Hepatocyte (in vitro differentiated cells): Measurements from ENCODE around the gene SMPX.

Source experiments
- EZH2phosphoT487 ChIP-seq: fragments of 200-600 bp; sonication (generic); IDR thresholded peaks from one replicate; pipeline ENCODE4 v1.6.1; 2018; ENCODE audit warnings: antibody characterized with exemption, mild to moderate bottlenecking, low read depth, moderate library complexity; ENCODE audit not compliant: unreplicated experiment, severe bottlenecking
- TF ChIP-seq, protein P1 (sequence below): fragments of 200-600 bp; sonication (generic); IDR thresholded peaks from 2 replicates; pipeline ENCODE4 v1.5.1; 2016; ENCODE audit warnings: antibody characterized with exemption, mild to moderate bottlenecking; ENCODE audit not compliant: poor library complexity

DNA sequence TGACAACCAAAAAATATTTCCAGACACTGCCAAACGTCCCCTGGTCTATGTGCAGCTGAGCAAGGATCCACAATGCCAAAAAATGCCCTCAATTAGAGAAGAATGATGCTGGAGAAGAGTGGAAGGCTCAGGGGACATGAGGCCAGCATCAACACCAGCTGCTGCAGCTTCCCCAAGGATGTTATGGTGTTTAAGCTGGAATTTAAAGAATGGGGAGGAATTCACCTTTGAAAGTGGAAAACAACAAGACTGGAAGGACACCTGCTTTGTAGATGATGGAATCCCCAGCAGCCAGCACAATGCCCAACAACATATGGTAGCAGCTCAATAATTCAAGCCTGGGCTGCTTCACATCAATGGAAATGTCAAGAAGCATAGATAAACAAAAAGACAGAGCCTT lies 20.3 kb upstream of the SMPX start:
- TF ChIP-seq, protein P1, sequence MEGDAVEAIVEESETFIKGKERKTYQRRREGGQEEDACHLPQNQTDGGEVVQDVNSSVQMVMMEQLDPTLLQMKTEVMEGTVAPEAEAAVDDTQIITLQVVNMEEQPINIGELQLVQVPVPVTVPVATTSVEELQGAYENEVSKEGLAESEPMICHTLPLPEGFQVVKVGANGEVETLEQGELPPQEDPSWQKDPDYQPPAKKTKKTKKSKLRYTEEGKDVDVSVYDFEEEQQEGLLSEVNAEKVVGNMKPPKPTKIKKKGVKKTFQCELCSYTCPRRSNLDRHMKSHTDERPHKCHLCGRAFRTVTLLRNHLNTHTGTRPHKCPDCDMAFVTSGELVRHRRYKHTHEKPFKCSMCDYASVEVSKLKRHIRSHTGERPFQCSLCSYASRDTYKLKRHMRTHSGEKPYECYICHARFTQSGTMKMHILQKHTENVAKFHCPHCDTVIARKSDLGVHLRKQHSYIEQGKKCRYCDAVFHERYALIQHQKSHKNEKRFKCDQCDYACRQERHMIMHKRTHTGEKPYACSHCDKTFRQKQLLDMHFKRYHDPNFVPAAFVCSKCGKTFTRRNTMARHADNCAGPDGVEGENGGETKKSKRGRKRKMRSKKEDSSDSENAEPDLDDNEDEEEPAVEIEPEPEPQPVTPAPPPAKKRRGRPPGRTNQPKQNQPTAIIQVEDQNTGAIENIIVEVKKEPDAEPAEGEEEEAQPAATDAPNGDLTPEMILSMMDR = no peak
- no peak for TF ChIP-seq EZH2phosphoT487
